GDM1 (cell line): ENCODE results near the gene FAM8A1.

Experiments used
- DNase-seq: peaks from one replicate; lab custom pipeline; 2025; lab: John Stamatoyannopoulos, UW

FAM8A1 gene

GRCh38 chr6:17602888-17603287, 2.8 kb downstream of the FAM8A1 start:
- no peak for DNase-seq

GRCh38 chr6:17606606-17607005, 6.5 kb downstream of the FAM8A1 start:
- no peak for DNase-seq

- no peak for DNase-seq
Measured at GRCh38 chr6:17610835-17611234, 10.7 kb downstream of the FAM8A1 start.

GRCh38 chr6:17612048-17612447, 11.9 kb downstream of the FAM8A1 start:
- DNase-seq = no peak

GRCh38 chr6:17615794-17616193, 15.7 kb downstream of the FAM8A1 start:
- no peak for DNase-seq

GRCh38 chr6:17621003-17621402, 20.9 kb downstream of the FAM8A1 start:
- no peak for DNase-seq

- no peak for DNase-seq
Measured at GRCh38 chr6:17622144-17622543, 22.0 kb downstream of the FAM8A1 start.

- DNase-seq = no peak
Measured at GRCh38 chr6:17624396-17624795, 24.3 kb downstream of the FAM8A1 start.

- DNase-seq = no peak
Measured at GRCh38 chr6:17628873-17629272, 28.8 kb downstream of the FAM8A1 start.

- no peak for DNase-seq
Measured at GRCh38 chr6:17629824-17630510, 29.9 kb downstream of the FAM8A1 start.

- DNase-seq = no peak
Measured at GRCh38 chr6:17630511-17631073, 30.5 kb downstream of the FAM8A1 start.

GRCh38 chr6:17632934-17633333, 32.8 kb downstream of the FAM8A1 start:
- DNase-seq = no peak

GRCh38 chr6:17633465-17634188, 33.5 kb downstream of the FAM8A1 start:
- no peak for DNase-seq

- DNase-seq = no peak
Measured at GRCh38 chr6:17635568-17635967, 35.5 kb downstream of the FAM8A1 start.

- DNase-seq = no peak
Measured at GRCh38 chr6:17638212-17638715, 38.2 kb downstream of the FAM8A1 start.

- no peak for DNase-seq
Measured at GRCh38 chr6:17640477-17640917, 40.4 kb downstream of the FAM8A1 start.

- DNase-seq = no peak
Measured at GRCh38 chr6:17648745-17649144, 48.6 kb downstream of the FAM8A1 start.

- DNase-seq = no peak
Measured at GRCh38 chr6:17650656-17651309, 50.7 kb downstream of the FAM8A1 start.

- no peak for DNase-seq
Measured at GRCh38 chr6:17653198-17653882, 53.2 kb downstream of the FAM8A1 start.

GRCh38 chr6:17656092-17656491, 56.0 kb downstream of the FAM8A1 start:
- DNase-seq = no peak

GRCh38 chr6:17656644-17657043, 56.5 kb downstream of the FAM8A1 start:
- DNase-seq = no peak
